Measurements from ENCODE around the gene LEMD3. TPM values are rescaled to one million over a fixed set of nuclear protein-coding genes. Genes with fewer than 3 reads are reported as not detected.

Gene LEMD3
- total and polyA plus RNA-seq, 8 donors = 5.5 to 21.2 (median 13.0) TPM

GRCh38 chr12:65187665-65188064, 18.3 kb downstream of the LEMD3 start:
- FAIRE-seq (no peak), ATAC-seq (peak in 2 of 4 donors; percentile 57 to 67), DNase-seq (no peak)
- Histone ChIP-seq H3K9me3 (no peaks in the 10 kb centered on the region), H3K27ac (no peak overlapping the region), H3K27me3 (no peaks in the 10 kb centered on the region), H3K4me1 (peaks cover 12 to 33% (median 28%) of the 10 kb centered on the region in 3 donors), H3K4me3 (no peak overlapping the region), H3K36me3 (no peaks in the 10 kb centered on the region)
- TF ChIP-seq CTCF (IDR thresholded peaks at IDR 0.05) = no peak
- intact Hi-C loops (cut with DNase I) = no loop called here

GRCh38 chr12:65188179-65188701, 18.9 kb downstream of the LEMD3 start:
- no peak for TF ChIP-seq CTCF (IDR thresholded peaks at IDR 0.05)
- no peak for FAIRE-seq
- H3K4me1 ChIP-seq = peaks cover 10 to 29% (median 28%) of the 10 kb centered on the region in 3 donors

GRCh38 chr12:65189028-65189718, 19.8 kb downstream of the LEMD3 start:
- 81 to 86% methylated on average over 4 of the region's 4 CpGs for WGBS, 2 donors
- no peak for ATAC-seq

More at GRCh38 chr12:65188179-65188701, 18.9 kb downstream of the LEMD3 start:
- WGBS, 2 donors = 74 to 83% methylated on average over 3 of the region's 3 CpGs
- intact Hi-C loops (cut with DNase I) = no loop called here
- DNase-seq (no peak), ATAC-seq (no peak)
- Histone ChIP-seq H3K36me3 (no peaks in the 10 kb centered on the region), H3K4me3 (no peak overlapping the region), H3K27ac (no peak overlapping the region), H3K27me3 (no peaks in the 10 kb centered on the region), H3K9me3 (no peaks in the 10 kb centered on the region)

GRCh38 chr12:65192963-65193516, 23.7 kb downstream of the LEMD3 start:
- no peak overlapping the region for H3K27ac ChIP-seq
- intact Hi-C loops (cut with DNase I) = no loop called here
- H3K27me3 ChIP-seq = no peaks in the 10 kb centered on the region
- ATAC-seq = no peak
- H3K36me3 ChIP-seq = no peaks in the 10 kb centered on the region
- WGBS, 2 donors = 69 to 72% methylated on average over 9 of the region's 9 CpGs
- peaks cover 0 to 17% (median 15%) of the 10 kb centered on the region in 3 donors for H3K4me1 ChIP-seq
- FAIRE-seq = no peak
- no peak for TF ChIP-seq CTCF (IDR thresholded peaks at IDR 0.05)
- DNase-seq = no peak
- no peaks in the 10 kb centered on the region for H3K9me3 ChIP-seq
- no peak overlapping the region for H3K4me3 ChIP-seq

More at GRCh38 chr12:65189028-65189718, 19.8 kb downstream of the LEMD3 start:
- H3K9me3 ChIP-seq = no peaks in the 10 kb centered on the region
- FAIRE-seq (no peak), DNase-seq (no peak)
- intact Hi-C loops (cut with DNase I) = no loop called here
- no peaks in the 10 kb centered on the region for H3K36me3 ChIP-seq
- no peak overlapping the region for H3K4me3 ChIP-seq
- H3K27ac ChIP-seq = no peak overlapping the region
- no peak for TF ChIP-seq CTCF (IDR thresholded peaks at IDR 0.05)
- H3K4me1 ChIP-seq = peaks cover 10 to 29% (median 28%) of the 10 kb centered on the region in 3 donors
- no peaks in the 10 kb centered on the region for H3K27me3 ChIP-seq

GRCh38 chr12:65194949-65195348, 25.6 kb downstream of the LEMD3 start:
- DNase-seq (no peak), FAIRE-seq (no peak), ATAC-seq (no peak)
- Histone ChIP-seq H3K27ac (no peak overlapping the region), H3K27me3 (no peaks in the 10 kb centered on the region), H3K9me3 (no peaks in the 10 kb centered on the region), H3K4me1 (peaks cover 0 to 16% (median 9%) of the 10 kb centered on the region in 3 donors), H3K4me3 (no peak overlapping the region), H3K36me3 (no peaks in the 10 kb centered on the region)
- WGBS, 2 donors = 96% methylated on average over 4 of the region's 4 CpGs
- intact Hi-C loops (cut with DNase I) = no loop called here
- TF ChIP-seq CTCF (IDR thresholded peaks at IDR 0.05) = no peak
